LNCaP clone FGC (cell line): ENCODE results near the gene MYG1.

Experiments used
- DNase-seq: peaks from one replicate; pipeline ENCODE4 v3.0.0-alpha.2; 2011; ENCODE audit warnings: low read depth
- H3K4me3 ChIP-seq: 2 replicates; pipeline ENCODE4 v1.5.1; 2011; ENCODE audit warnings: mild to moderate bottlenecking, low read depth, low read length, control low read depth
- TF ChIP-seq, protein P1 (sequence below): IDR thresholded peaks from 2 replicates; pipeline ENCODE4 v1.5.1; 2012; ENCODE audit warnings: mild to moderate bottlenecking; ENCODE audit not compliant: control insufficient read depth, insufficient read depth; ENCODE audit errors: extremely low read depth

MYG1 gene

DNA sequence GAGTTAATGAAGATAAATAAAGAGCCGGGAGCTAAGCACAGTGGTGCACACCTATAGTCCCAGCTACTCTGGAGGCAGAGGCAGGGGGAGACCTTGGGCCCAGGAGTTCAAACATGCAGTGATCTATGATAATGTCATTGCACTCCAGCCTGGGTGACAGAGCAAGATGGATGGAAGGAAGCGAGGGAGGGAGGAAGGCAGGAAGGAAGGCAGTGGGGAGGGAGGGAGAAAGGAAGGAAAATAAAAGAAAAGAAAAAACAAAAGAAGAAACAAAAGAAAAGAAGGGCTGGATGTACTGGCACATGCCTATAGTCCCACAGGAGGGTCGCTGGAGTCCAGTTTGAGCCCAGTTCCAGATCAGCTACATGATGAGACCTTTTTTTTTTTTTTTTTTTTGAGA is 55.6 kb downstream of the MYG1 start:
- TF ChIP-seq, protein P1, sequence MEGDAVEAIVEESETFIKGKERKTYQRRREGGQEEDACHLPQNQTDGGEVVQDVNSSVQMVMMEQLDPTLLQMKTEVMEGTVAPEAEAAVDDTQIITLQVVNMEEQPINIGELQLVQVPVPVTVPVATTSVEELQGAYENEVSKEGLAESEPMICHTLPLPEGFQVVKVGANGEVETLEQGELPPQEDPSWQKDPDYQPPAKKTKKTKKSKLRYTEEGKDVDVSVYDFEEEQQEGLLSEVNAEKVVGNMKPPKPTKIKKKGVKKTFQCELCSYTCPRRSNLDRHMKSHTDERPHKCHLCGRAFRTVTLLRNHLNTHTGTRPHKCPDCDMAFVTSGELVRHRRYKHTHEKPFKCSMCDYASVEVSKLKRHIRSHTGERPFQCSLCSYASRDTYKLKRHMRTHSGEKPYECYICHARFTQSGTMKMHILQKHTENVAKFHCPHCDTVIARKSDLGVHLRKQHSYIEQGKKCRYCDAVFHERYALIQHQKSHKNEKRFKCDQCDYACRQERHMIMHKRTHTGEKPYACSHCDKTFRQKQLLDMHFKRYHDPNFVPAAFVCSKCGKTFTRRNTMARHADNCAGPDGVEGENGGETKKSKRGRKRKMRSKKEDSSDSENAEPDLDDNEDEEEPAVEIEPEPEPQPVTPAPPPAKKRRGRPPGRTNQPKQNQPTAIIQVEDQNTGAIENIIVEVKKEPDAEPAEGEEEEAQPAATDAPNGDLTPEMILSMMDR: no peak
- H3K4me3 ChIP-seq: no peak overlapping the region
- DNase-seq: no peak
